Mesothelial cell of epicardium (in vitro differentiated cells): Measurements from ENCODE around the gene CYP4F12. TPM values are rescaled to one million over a fixed set of nuclear protein-coding genes. Genes with fewer than 3 reads are reported as not detected.

Source experiments
- DNase-seq, 2 experiments: peaks; one replicate each; pipeline ENCODE4 v3.0.0; 2021; ENCODE audit warnings: low spot score in 2 of 2; ENCODE audit not compliant: unreplicated experiment in 2 of 2
- H3K27ac Mint-ChIP-seq: 2 replicates; pipeline ENCODE4 v1.8.0; 2021; ENCODE audit warnings: mixed read lengths
- H3K27me3 Mint-ChIP-seq: 2 replicates; pipeline ENCODE4 v1.8.0; 2021; ENCODE audit warnings: low read depth, mixed read lengths
- H3K36me3 Mint-ChIP-seq: 2 replicates; pipeline ENCODE4 v1.8.0; 2021; ENCODE audit warnings: mixed read lengths
- H3K4me1 Mint-ChIP-seq: 2 replicates; pipeline ENCODE4 v1.8.0; 2021; ENCODE audit warnings: mixed read lengths
- H3K4me3 Mint-ChIP-seq: 2 replicates; pipeline ENCODE4 v1.8.0; 2021; ENCODE audit warnings: mild to moderate bottlenecking, moderate library complexity, mixed read lengths
- H3K9me3 Mint-ChIP-seq: 2 replicates; pipeline ENCODE4 v1.8.0; 2021; ENCODE audit warnings: mixed read lengths
- CTCF ChIP-seq: fragments of 200-600 bp; sonication (generic); IDR thresholded peaks from one replicate; pipeline ENCODE4 v1.5.0; 2021; ENCODE audit warnings: antibody characterized with exemption; ENCODE audit not compliant: unreplicated experiment
- total RNA-seq: library from RNA; stranded (reverse); gene quantifications from 3 replicates; pipeline ENCODE4 v1.2.1, GENCODE V29; 2021

CYP4F12 gene
- total RNA-seq, 1 donor from 2014 or later: not detected

- peaks cover 51% of the 10 kb centered on the region for H3K9me3 Mint-ChIP-seq
- H3K4me1 Mint-ChIP-seq: no peaks in the 10 kb centered on the region
- no peak overlapping the region for H3K4me3 Mint-ChIP-seq
- no peak for TF ChIP-seq CTCF
- no peaks in the 10 kb centered on the region for H3K36me3 Mint-ChIP-seq
- no peak for DNase-seq
- H3K27me3 Mint-ChIP-seq: no peaks in the 10 kb centered on the region
- H3K27ac Mint-ChIP-seq: no peak overlapping the region
Measured at GRCh38 chr19:15702534-15702930, 29.6 kb downstream of the CYP4F12 start.

DNA sequence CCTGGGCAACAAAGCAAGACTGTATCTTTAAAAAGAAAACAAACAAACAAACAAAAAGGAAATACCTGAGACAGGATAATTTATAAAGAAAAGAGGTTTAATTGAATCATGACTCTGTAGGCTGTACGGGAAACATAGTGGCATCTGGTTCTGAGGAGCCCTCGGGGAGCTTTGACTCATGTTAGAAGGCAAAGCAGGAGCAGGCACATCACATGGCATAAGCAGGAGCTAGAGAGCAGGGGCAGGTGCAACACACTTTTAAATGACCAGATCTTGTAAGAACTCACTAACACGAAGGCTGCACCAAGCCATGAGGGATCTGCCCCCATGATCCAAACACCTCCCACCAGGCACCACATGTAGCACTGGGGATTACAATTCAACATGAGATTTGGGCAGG, 41.8 kb downstream of the CYP4F12 start:
- TF ChIP-seq CTCF: no peak
- Mint-ChIP-seq H3K36me3 (no peaks in the 10 kb centered on the region), H3K27me3 (no peaks in the 10 kb centered on the region), H3K4me1 (no peaks in the 10 kb centered on the region), H3K9me3 (peaks cover 73% of the 10 kb centered on the region), H3K4me3 (no peak overlapping the region), H3K27ac (no peak overlapping the region)
- no peak for DNase-seq

GRCh38 chr19:15715642-15716041, 42.8 kb downstream of the CYP4F12 start:
- Mint-ChIP-seq H3K27me3 (no peaks in the 10 kb centered on the region), H3K27ac (no peak overlapping the region), H3K9me3 (peaks cover 72% of the 10 kb centered on the region), H3K4me1 (no peaks in the 10 kb centered on the region), H3K36me3 (no peaks in the 10 kb centered on the region), H3K4me3 (no peak overlapping the region)
- TF ChIP-seq CTCF: no peak
- DNase-seq: no peak

- DNase-seq: no peak
- no peak overlapping the region for H3K4me3 Mint-ChIP-seq
- H3K9me3 Mint-ChIP-seq: peaks cover 74% of the 10 kb centered on the region
- peaks cover 2% of the 10 kb centered on the region for H3K36me3 Mint-ChIP-seq
- no peaks in the 10 kb centered on the region for H3K27me3 Mint-ChIP-seq
- no peaks in the 10 kb centered on the region for H3K4me1 Mint-ChIP-seq
- TF ChIP-seq CTCF: no peak
- H3K27ac Mint-ChIP-seq: no peak overlapping the region
Measured at GRCh38 chr19:15717809-15718208, 44.9 kb downstream of the CYP4F12 start.

- no peaks in the 10 kb centered on the region for H3K4me1 Mint-ChIP-seq
- peaks cover 6% of the 10 kb centered on the region for H3K36me3 Mint-ChIP-seq
- no peak overlapping the region for H3K4me3 Mint-ChIP-seq
- peaks cover 80% of the 10 kb centered on the region for H3K9me3 Mint-ChIP-seq
- no peak overlapping the region for H3K27ac Mint-ChIP-seq
- DNase-seq: no peak
- TF ChIP-seq CTCF: no peak
- H3K27me3 Mint-ChIP-seq: no peaks in the 10 kb centered on the region
Measured at GRCh38 chr19:15721268-15721667, 48.4 kb downstream of the CYP4F12 start.

GRCh38 chr19:15722956-15723355, 50.1 kb downstream of the CYP4F12 start:
- Mint-ChIP-seq H3K9me3 (peaks cover 79% of the 10 kb centered on the region), H3K27me3 (no peaks in the 10 kb centered on the region), H3K4me3 (no peak overlapping the region), H3K27ac (no peak overlapping the region), H3K36me3 (peaks cover 6% of the 10 kb centered on the region), H3K4me1 (no peaks in the 10 kb centered on the region)
- TF ChIP-seq CTCF: no peak
- no peak for DNase-seq
